ENCODE measurements around the gene UBE3B. TPM values are rescaled to one million over a fixed set of nuclear protein-coding genes. Genes with fewer than 3 reads are reported as not detected.
A peak's percentile ranks its signal among the peaks of the same experiment; 100 is the strongest.

UBE3B gene
- total RNA-seq, 1 experiment from 2014 or later = 38.4 TPM

DNA sequence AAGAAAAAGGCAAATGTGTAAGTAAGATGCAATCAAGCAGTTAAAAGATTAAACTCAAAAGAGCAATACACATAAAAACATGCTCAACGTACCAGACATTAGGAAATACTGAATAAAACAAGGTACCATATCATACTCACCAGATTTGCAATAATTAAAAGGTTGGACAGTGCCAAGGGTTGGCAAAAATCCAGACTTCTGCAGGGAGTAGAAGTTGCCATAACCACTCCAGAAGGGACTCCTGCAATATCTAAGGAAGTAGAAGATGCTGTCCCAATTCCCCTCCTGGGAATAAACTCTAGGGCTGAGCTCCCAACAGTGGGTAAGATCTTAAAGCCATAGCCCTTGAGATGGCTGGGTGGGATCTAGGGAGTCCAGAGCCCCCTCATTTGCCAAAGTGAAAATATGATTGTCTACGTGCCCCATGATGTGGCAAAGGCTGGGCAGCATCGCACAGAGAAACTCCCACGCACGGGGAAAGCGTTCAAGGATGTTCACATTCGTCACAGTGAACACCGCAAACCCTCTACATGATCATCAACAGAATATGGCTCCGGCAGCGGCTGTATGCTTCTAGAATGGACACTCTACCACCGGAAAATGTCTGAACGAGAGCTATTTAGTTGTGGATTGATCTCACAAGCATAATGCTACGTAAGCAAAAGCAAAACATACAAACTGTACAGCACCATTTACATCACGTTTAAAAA lies 12.6 kb upstream of the UBE3B start:
- intact Hi-C loops (cut with micrococcal nuclease; ENCODE audit: unreplicated experiment) = no loop called here
- Mint-ChIP-seq H3K27me3 (ENCODE audit: insufficient read depth, unreplicated experiment) (no peaks in the 10 kb centered on the region), H3K36me3 (ENCODE audit: insufficient read depth, unreplicated experiment) (peaks cover 43% of the 10 kb centered on the region), H3K9me3 (ENCODE audit: unreplicated experiment) (no peaks in the 10 kb centered on the region), H3K4me1 (ENCODE audit: low read depth, unreplicated experiment) (peaks cover 36% of the 10 kb centered on the region), H3K4me3 (ENCODE audit: unreplicated experiment) (no peak overlapping the region), H3K27ac (ENCODE audit: unreplicated experiment) (peak overlapping the region; percentile 36)
- no TSS peak for BruUV-seq (replicated peaks)
- CTCF ChIA-PET = interaction anchor here (0.6 to 1.1 kb wide), 2 partner anchors 32 to 56 kb away, joined by 3 read pairs; no protein-coding TSS in a partner anchor
- TF ChIP-seq, protein P1, sequence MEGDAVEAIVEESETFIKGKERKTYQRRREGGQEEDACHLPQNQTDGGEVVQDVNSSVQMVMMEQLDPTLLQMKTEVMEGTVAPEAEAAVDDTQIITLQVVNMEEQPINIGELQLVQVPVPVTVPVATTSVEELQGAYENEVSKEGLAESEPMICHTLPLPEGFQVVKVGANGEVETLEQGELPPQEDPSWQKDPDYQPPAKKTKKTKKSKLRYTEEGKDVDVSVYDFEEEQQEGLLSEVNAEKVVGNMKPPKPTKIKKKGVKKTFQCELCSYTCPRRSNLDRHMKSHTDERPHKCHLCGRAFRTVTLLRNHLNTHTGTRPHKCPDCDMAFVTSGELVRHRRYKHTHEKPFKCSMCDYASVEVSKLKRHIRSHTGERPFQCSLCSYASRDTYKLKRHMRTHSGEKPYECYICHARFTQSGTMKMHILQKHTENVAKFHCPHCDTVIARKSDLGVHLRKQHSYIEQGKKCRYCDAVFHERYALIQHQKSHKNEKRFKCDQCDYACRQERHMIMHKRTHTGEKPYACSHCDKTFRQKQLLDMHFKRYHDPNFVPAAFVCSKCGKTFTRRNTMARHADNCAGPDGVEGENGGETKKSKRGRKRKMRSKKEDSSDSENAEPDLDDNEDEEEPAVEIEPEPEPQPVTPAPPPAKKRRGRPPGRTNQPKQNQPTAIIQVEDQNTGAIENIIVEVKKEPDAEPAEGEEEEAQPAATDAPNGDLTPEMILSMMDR (IDR thresholded peaks at IDR 0.05; ENCODE audit: insufficient read depth in 1 of 2, low read depth in 1 of 2, low read length in 1 of 2, severe bottlenecking in 1 of 2, unreplicated experiment in 1 of 2) = no peak
- no peaks in the 10 kb centered on the region for H3K9me3 ChIP-seq
- peaks cover 43% of the 10 kb centered on the region for H3K4me1 ChIP-seq
- H3K27me3 ChIP-seq (replicated peaks; ENCODE audit: control insufficient read depth, insufficient read depth, low read length) = no peaks in the 10 kb centered on the region
- no peak overlapping the region for H3K4me3 ChIP-seq (ENCODE audit: low read depth, low read length)
- POLR2A ChIA-PET = no interaction called here
- DNase-seq = no peak
- peaks cover 4% of the 10 kb centered on the region for H3K36me3 ChIP-seq (ENCODE audit: control insufficient read depth, insufficient read depth, low read length)

DNA sequence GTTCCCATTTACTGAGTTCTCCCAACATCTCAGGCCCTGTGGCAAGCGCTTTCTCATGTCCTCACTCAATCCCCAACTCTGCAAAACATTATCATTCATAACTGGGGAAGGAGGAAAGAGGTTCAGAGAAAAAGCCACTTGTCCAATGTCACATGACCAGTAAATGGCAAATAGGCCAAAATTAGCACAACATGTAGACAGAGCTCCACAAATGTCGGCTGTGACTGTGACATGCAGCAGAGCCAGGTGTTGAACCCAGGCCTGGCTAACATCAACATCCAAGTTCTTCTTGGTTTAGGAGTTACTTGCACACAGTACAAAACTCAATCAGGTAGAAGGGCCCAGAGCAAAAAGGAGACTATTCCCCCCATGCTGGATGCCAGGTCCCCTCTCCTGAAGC lies 11.1 kb upstream of the UBE3B start:
- BruUV-seq (replicated peaks) = no TSS peak
- peaks cover 31% of the 10 kb centered on the region for H3K4me1 Mint-ChIP-seq (ENCODE audit: low read depth, unreplicated experiment)
- no peak overlapping the region for H3K4me3 Mint-ChIP-seq (ENCODE audit: unreplicated experiment)
- ChIA-PET CTCF (no interaction called here), POLR2A (no interaction called here)
- Histone ChIP-seq H3K4me3 (ENCODE audit: low read depth, low read length) (no peak overlapping the region), H3K4me1 (peaks cover 28% of the 10 kb centered on the region), H3K36me3 (ENCODE audit: control insufficient read depth, insufficient read depth, low read length) (peaks cover 2% of the 10 kb centered on the region), H3K9me3 (no peaks in the 10 kb centered on the region), H3K27me3 (replicated peaks; ENCODE audit: control insufficient read depth, insufficient read depth, low read length) (no peaks in the 10 kb centered on the region)
- H3K27me3 Mint-ChIP-seq (ENCODE audit: insufficient read depth, unreplicated experiment) = no peaks in the 10 kb centered on the region
- no peaks in the 10 kb centered on the region for H3K9me3 Mint-ChIP-seq (ENCODE audit: unreplicated experiment)
- H3K27ac Mint-ChIP-seq (ENCODE audit: unreplicated experiment) = peak overlapping the region; percentile 13
- intact Hi-C loops (cut with micrococcal nuclease; ENCODE audit: unreplicated experiment) = no loop called here
- peaks cover 28% of the 10 kb centered on the region for H3K36me3 Mint-ChIP-seq (ENCODE audit: insufficient read depth, unreplicated experiment)
- TF ChIP-seq, protein P1 (IDR thresholded peaks at IDR 0.05; ENCODE audit: insufficient read depth in 1 of 2, low read depth in 1 of 2, low read length in 1 of 2, severe bottlenecking in 1 of 2, unreplicated experiment in 1 of 2) = no peak
- no peak for DNase-seq

DNA sequence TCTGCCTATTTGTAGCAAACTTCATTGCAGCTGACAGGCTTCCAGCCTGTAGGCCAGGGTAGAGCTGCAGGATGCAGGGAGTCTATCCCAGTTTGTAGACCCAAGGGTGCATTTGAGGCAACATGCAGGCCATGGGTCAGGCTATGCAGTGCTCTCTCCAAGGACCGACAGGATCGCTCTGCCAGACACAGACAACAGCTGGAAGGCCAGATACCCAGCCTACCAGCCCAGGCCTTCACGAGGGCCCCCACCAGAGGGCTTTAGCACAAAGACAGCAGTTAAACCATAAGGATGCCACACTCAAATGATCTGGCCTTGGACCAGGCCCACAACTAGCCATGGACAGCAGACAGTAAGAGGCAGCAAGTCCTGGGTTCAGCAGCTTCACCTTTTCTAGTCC lies 10.6 kb upstream of the UBE3B start:
- no peaks in the 10 kb centered on the region for H3K9me3 ChIP-seq
- no peaks in the 10 kb centered on the region for H3K27me3 ChIP-seq (replicated peaks; ENCODE audit: control insufficient read depth, insufficient read depth, low read length)
- ChIA-PET CTCF (no interaction called here), POLR2A (no interaction called here)
- no TSS peak for BruUV-seq (replicated peaks)
- peaks cover 27% of the 10 kb centered on the region for H3K36me3 Mint-ChIP-seq (ENCODE audit: insufficient read depth, unreplicated experiment)
- no peak for DNase-seq
- H3K9me3 Mint-ChIP-seq (ENCODE audit: unreplicated experiment) = no peaks in the 10 kb centered on the region
- TF ChIP-seq, protein P1 (IDR thresholded peaks at IDR 0.05; ENCODE audit: insufficient read depth in 1 of 2, low read depth in 1 of 2, low read length in 1 of 2, severe bottlenecking in 1 of 2, unreplicated experiment in 1 of 2) = no peak
- intact Hi-C loops (cut with micrococcal nuclease; ENCODE audit: unreplicated experiment) = no loop called here
- peaks cover 2% of the 10 kb centered on the region for H3K36me3 ChIP-seq (ENCODE audit: control insufficient read depth, insufficient read depth, low read length)
- H3K4me1 ChIP-seq = peaks cover 22% of the 10 kb centered on the region
- H3K4me1 Mint-ChIP-seq (ENCODE audit: low read depth, unreplicated experiment) = peaks cover 26% of the 10 kb centered on the region
- no peak overlapping the region for H3K27ac Mint-ChIP-seq (ENCODE audit: unreplicated experiment)
- no peak overlapping the region for H3K4me3 ChIP-seq (ENCODE audit: low read depth, low read length)
- H3K4me3 Mint-ChIP-seq (ENCODE audit: unreplicated experiment) = no peak overlapping the region
- no peaks in the 10 kb centered on the region for H3K27me3 Mint-ChIP-seq (ENCODE audit: insufficient read depth, unreplicated experiment)

Data from Caco-2 (cell line).